Measurements from ENCODE around the gene SSPN.

Gene SSPN

GRCh38 chr12:26271024-26271423 is 75.7 kb downstream of the SSPN start:
- Histone ChIP-seq H3K27me3 (ENCODE audit: insufficient read depth, low read depth, severe bottlenecking) (no peaks in the 10 kb centered on the region), H3K27ac (no peak overlapping the region), H3K9me3 (ENCODE audit: severe bottlenecking) (no peaks in the 10 kb centered on the region), H3K4me3 (ENCODE audit: low read depth, low read length) (no peak overlapping the region), H3K36me3 (no peaks in the 10 kb centered on the region)
- DNase-seq = no peak
- no peak for TF ChIP-seq CTCF (IDR thresholded peaks at IDR 0.05; ENCODE audit: low read depth, low read length)

GRCh38 chr12:26271889-26272492 is 76.6 kb downstream of the SSPN start:
- Histone ChIP-seq H3K27ac (no peak overlapping the region), H3K9me3 (ENCODE audit: severe bottlenecking) (no peaks in the 10 kb centered on the region), H3K36me3 (no peaks in the 10 kb centered on the region), H3K27me3 (ENCODE audit: insufficient read depth, low read depth, severe bottlenecking) (no peaks in the 10 kb centered on the region), H3K4me3 (ENCODE audit: low read depth, low read length) (no peak overlapping the region)
- DNase-seq = no peak
- no peak for TF ChIP-seq CTCF (IDR thresholded peaks at IDR 0.05; ENCODE audit: low read depth, low read length)

- no peaks in the 10 kb centered on the region for H3K27me3 ChIP-seq (ENCODE audit: insufficient read depth, low read depth, severe bottlenecking)
- H3K9me3 ChIP-seq (ENCODE audit: severe bottlenecking) = no peaks in the 10 kb centered on the region
- no peak overlapping the region for H3K4me3 ChIP-seq (ENCODE audit: low read depth, low read length)
- no peak overlapping the region for H3K27ac ChIP-seq
- no peak for TF ChIP-seq CTCF (IDR thresholded peaks at IDR 0.05; ENCODE audit: low read depth, low read length)
- no peak for DNase-seq
- no peaks in the 10 kb centered on the region for H3K36me3 ChIP-seq
These were observed 77.5 kb downstream of the SSPN start for GRCh38 chr12:26272851-26273250.

- Histone ChIP-seq H3K4me3 (ENCODE audit: low read depth, low read length) (no peak overlapping the region), H3K36me3 (no peaks in the 10 kb centered on the region), H3K9me3 (ENCODE audit: severe bottlenecking) (no peaks in the 10 kb centered on the region), H3K27ac (no peak overlapping the region), H3K27me3 (ENCODE audit: insufficient read depth, low read depth, severe bottlenecking) (no peaks in the 10 kb centered on the region)
- no peak for DNase-seq
- no peak for TF ChIP-seq CTCF (IDR thresholded peaks at IDR 0.05; ENCODE audit: low read depth, low read length)
These were observed 78.4 kb downstream of the SSPN start for GRCh38 chr12:26273811-26274210.

GRCh38 chr12:26274441-26275312 is 79.3 kb downstream of the SSPN start:
- Histone ChIP-seq H3K36me3 (no peaks in the 10 kb centered on the region), H3K27ac (no peak overlapping the region), H3K4me3 (ENCODE audit: low read depth, low read length) (no peak overlapping the region), H3K27me3 (ENCODE audit: insufficient read depth, low read depth, severe bottlenecking) (no peaks in the 10 kb centered on the region), H3K9me3 (ENCODE audit: severe bottlenecking) (no peaks in the 10 kb centered on the region)
- no peak for DNase-seq
- no peak for TF ChIP-seq CTCF (IDR thresholded peaks at IDR 0.05; ENCODE audit: low read depth, low read length)

Measured in WERI-Rb-1 (cell line).